OCI-LY3 (cell line): Measurements from ENCODE around the gene MYCBP2.
"Not testable (repeated sequence)": the region's sequence is repeated elsewhere in the genome, so short reads cannot be mapped to it uniquely, and the experiment has no call there.

Experiments used
- EZH2phosphoT487 ChIP-seq: fragments of 200-600 bp; shearing (Covaris generic); IDR thresholded peaks from 2 replicates; pipeline ENCODE4 v1.6.1; 2018; ENCODE audit warnings: antibody characterized with exemption, mixed run types, low read depth
- TF ChIP-seq, protein P1 (sequence below): fragments of 200-600, 300-600 bp; sonication (generic); IDR thresholded peaks from 2 replicates; pipeline ENCODE4 v1.5.1; 2014; ENCODE audit warnings: antibody characterized with exemption, low read length, low read depth

DNA sequence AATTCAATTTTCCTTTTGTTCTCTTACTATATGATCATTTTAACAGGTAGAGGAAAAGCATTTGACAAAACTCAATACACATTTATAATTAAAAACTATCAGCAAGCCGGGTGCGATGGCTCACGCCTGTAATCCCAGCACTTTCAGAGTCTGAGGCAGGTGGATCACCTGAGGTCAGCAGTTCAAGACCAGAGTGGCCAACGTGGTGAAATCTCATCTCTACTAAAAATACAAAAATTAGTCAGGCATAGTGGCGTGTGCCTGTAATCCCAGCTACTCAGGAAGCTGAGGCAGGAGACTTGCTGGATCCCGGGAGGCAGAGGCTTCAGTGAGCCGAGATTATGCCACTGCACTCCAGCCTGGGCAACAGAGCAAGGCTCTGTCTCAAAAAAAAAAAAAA, 11.4 kb downstream of the MYCBP2 start:
- TF ChIP-seq, protein P1, sequence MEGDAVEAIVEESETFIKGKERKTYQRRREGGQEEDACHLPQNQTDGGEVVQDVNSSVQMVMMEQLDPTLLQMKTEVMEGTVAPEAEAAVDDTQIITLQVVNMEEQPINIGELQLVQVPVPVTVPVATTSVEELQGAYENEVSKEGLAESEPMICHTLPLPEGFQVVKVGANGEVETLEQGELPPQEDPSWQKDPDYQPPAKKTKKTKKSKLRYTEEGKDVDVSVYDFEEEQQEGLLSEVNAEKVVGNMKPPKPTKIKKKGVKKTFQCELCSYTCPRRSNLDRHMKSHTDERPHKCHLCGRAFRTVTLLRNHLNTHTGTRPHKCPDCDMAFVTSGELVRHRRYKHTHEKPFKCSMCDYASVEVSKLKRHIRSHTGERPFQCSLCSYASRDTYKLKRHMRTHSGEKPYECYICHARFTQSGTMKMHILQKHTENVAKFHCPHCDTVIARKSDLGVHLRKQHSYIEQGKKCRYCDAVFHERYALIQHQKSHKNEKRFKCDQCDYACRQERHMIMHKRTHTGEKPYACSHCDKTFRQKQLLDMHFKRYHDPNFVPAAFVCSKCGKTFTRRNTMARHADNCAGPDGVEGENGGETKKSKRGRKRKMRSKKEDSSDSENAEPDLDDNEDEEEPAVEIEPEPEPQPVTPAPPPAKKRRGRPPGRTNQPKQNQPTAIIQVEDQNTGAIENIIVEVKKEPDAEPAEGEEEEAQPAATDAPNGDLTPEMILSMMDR = not testable (repeated sequence)
- not testable (repeated sequence) for TF ChIP-seq EZH2phosphoT487
